K562 (cell line): Measurements from ENCODE around the gene ZDHHC14. TPM values are rescaled to one million over a fixed set of nuclear protein-coding genes. Genes with fewer than 3 reads are reported as not detected.

Source experiments
- BMI1 ChIP-seq: fragments of 150-350 bp; IDR thresholded peaks from 2 replicates; pipeline ENCODE4 v1.6.1; 2014; ENCODE audit warnings: low read length
- CBX3 ChIP-seq, 2 experiments: IDR thresholded peaks; 1 replicate in 1 of 2; 2 replicates in 1 of 2; pipeline ENCODE4 v1.6.1; 2012; ENCODE audit warnings: inconsistent platforms in 2 of 2, low read length in 2 of 2, borderline replicate concordance in 1 of 2, control low read depth in 1 of 2
- CCAR2 ChIP-seq: fragments of 200-400 bp; formaldehyde crosslinking; IDR thresholded peaks from 2 replicates; pipeline ENCODE4 v1.6.1; 2017; ENCODE audit warnings: mild to moderate bottlenecking, low read depth, low read length
- FOXA3 ChIP-seq, 2 experiments: fragments of 450-650 bp in 1 of 2; sonication (generic) in 1 of 2; formaldehyde crosslinking; IDR thresholded peaks in 1 of 2; conservative IDR thresholded peaks in 1 of 2; 2 replicates each; pipeline versions ENCODE4 v1.4.0 to v1.8.0; 2020 to 2022; ENCODE audit warnings: mild to moderate bottlenecking in 2 of 2, missing genetic modification reagents in 1 of 2
- HEY1 ChIP-seq: fragments of 250-450 bp; sonication (Bioruptor Pico); IDR thresholded peaks from 2 replicates; pipeline ENCODE4 v1.5.0; 2020; ENCODE audit warnings: mild to moderate bottlenecking, moderate library complexity, borderline replicate concordance
- KLF16 ChIP-seq: IDR thresholded peaks from 2 replicates; pipeline ENCODE4 v1.6.1; 2016; ENCODE audit warnings: antibody characterized with exemption
- NEUROD1 ChIP-seq: fragments of 150-350 bp; IDR thresholded peaks from 2 replicates; pipeline ENCODE4 v1.6.1; 2014; ENCODE audit warnings: borderline replicate concordance, low read length, low read depth; ENCODE audit not compliant: partially characterized antibody
- PKNOX1 ChIP-seq: fragments of 450-650 bp; IDR thresholded peaks from 2 replicates; pipeline ENCODE4 v1.6.1; 2016
- POLR2AphosphoS2 ChIP-seq: IDR thresholded peaks from 2 replicates; pipeline ENCODE4 v1.6.1; 2012; ENCODE audit warnings: low read length, improper control_type of control experiment
- POLR3G ChIP-seq: IDR thresholded peaks from 2 replicates; pipeline ENCODE4 v1.6.1; 2011; ENCODE audit not compliant: insufficient read length, insufficient replicate concordance; ENCODE audit errors: extremely low read depth
- PREB ChIP-seq: sonication (generic); formaldehyde crosslinking; IDR thresholded peaks from 2 replicates; pipeline ENCODE4 v1.8.1; 2023; ENCODE audit warnings: mild to moderate bottlenecking, missing genetic modification reagents
- PRMT5 ChIP-seq: sonication (generic); formaldehyde crosslinking; IDR thresholded peaks from 2 replicates; pipeline ENCODE4 v1.5.0; 2020; ENCODE audit warnings: missing genetic modification reagents
- PTBP1 ChIP-seq: fragments of 200-400 bp; formaldehyde crosslinking; IDR thresholded peaks from 2 replicates; pipeline ENCODE4 v1.6.1; 2017; ENCODE audit warnings: low read depth, low read length
- RBM14 ChIP-seq: fragments of 200-400 bp; formaldehyde crosslinking; IDR thresholded peaks from 2 replicates; pipeline ENCODE4 v1.6.1; 2018; ENCODE audit warnings: low read depth, mild to moderate bottlenecking, low read length, moderate library complexity, borderline replicate concordance; ENCODE audit not compliant: insufficient read depth
- SETDB1 ChIP-seq: IDR thresholded peaks from one replicate; pipeline ENCODE4 v1.6.1; 2012; ENCODE audit warnings: low read length, control low read depth, inconsistent platforms
- SRSF1 ChIP-seq: fragments of 200-400 bp; formaldehyde crosslinking; IDR thresholded peaks from 2 replicates; pipeline ENCODE4 v1.6.1; 2017; ENCODE audit warnings: mild to moderate bottlenecking, low read depth, low read length, moderate library complexity
- TCF7 ChIP-seq: sonication (generic); IDR thresholded peaks from 2 replicates; pipeline ENCODE4 v1.6.1; 2016; ENCODE audit warnings: antibody characterized with exemption, borderline replicate concordance
- ZBTB43 ChIP-seq: sonication (generic); formaldehyde crosslinking; IDR thresholded peaks from 2 replicates; pipeline ENCODE4 v1.8.0; 2023; ENCODE audit warnings: mild to moderate bottlenecking, missing genetic modification reagents
- ZKSCAN8 ChIP-seq: fragments of 200-800 bp; sonication (Bioruptor generic); IDR thresholded peaks from 2 replicates; pipeline ENCODE4 v1.6.1; 2016; ENCODE audit warnings: missing genetic modification characterization, missing compliant biosample characterization
- ZNF24 ChIP-seq: fragments of 450-650 bp; IDR thresholded peaks from 2 replicates; pipeline ENCODE4 v1.6.1; 2016
- ZNF668 ChIP-seq: fragments of 250-450 bp; sonication (Bioruptor Pico); IDR thresholded peaks from 2 replicates; pipeline ENCODE4 v1.8.0; 2022; ENCODE audit warnings: mild to moderate bottlenecking, inconsistent platforms
- ZSCAN29 ChIP-seq: fragments of 450-650 bp; IDR thresholded peaks from 2 replicates; pipeline ENCODE4 v1.6.1; 2017
- polyA plus RNA-seq, 8 experiments: library from polyadenylated mRNA; depleted of rRNA in 4 of 8; stranded (reverse) in 5 of 8; unstranded in 3 of 8; fragments of >200 nt; fragmentation: Nextera tagmentation in 2 of 8; fragmentation: Illumina TruSeq in 1 of 8; extraction: Ambion mirVana in 2 of 8; extraction: Trizol in 1 of 8; gene quantifications; 2 replicates each; pipeline versions ENCODE4 v1.2.1 to v1.2.3, GENCODE V29; 2011 to 2014; ENCODE audit warnings: inconsistent platforms in 1 of 8, missing spikeins in 1 of 8
- total RNA-seq, 7 experiments: library from RNA; depleted of rRNA in 6 of 7; stranded (reverse); fragments of >200 nt in 6 of 7; fragmentation: Illumina TruSeq in 2 of 7; extraction: Trizol in 2 of 7; gene quantifications; 2 replicates each; pipeline versions ENCODE4 v1.2.1 to v1.2.3, GENCODE V29; 2011 to 2021; ENCODE audit warnings: low replicate concordance in 1 of 7

The ZDHHC14 gene
- total and polyA plus RNA-seq, 9 of the 15 experiments (the other 6 are each of a cell fraction or from before 2014, with no cell fraction given): 0.92 to 23.1 (median 13.8) TPM

- TF ChIP-seq SRSF1 (no peak), FOXA3 (CRISPR knock-in tag; conservative IDR thresholded peaks at IDR 0.05 in 1 of 2, IDR thresholded peaks at IDR 0.05 in 1 of 2) (no peak), KLF16 (no peak), PKNOX1 (no peak), POLR2AphosphoS2 (peak; percentile 73; the same call in 1 of the 2 replicates), NEUROD1 (no peak), ZBTB43 (CRISPR knock-in tag) (no peak; the same call in 1 of the 2 replicates), POLR3G (no peak), ZSCAN29 (no peak), ZNF668 (CRISPR knock-in tag) (no peak), ZNF24 (no peak), RBM14 (no peak), CBX3 (IDR thresholded peaks at IDR 0.05; ENCODE audit: borderline replicate concordance in 1 of 2, low read length in 2 of 2) (no peak), ZKSCAN8 (no peak), HEY1 (no peak), CCAR2 (no peak), PTBP1 (no peak), PRMT5 (no peak; the same call in 1 of the 2 replicates), BMI1 (no peak), PREB (no peak), TCF7 (no peak), SETDB1 (no peak)
These were observed 1.1 kb upstream of the ZDHHC14 start (continued) for GRCh38 chr6:157379656-157380457.
